Ecto neural progenitor cell (in vitro differentiated cells): Measurements from ENCODE around the gene SALL1.

Experiments used
- DNase-seq: peaks from one replicate; pipeline ENCODE4 v3.0.0-alpha.2; 2018; ENCODE audit warnings: low spot score

Gene SALL1

DNA sequence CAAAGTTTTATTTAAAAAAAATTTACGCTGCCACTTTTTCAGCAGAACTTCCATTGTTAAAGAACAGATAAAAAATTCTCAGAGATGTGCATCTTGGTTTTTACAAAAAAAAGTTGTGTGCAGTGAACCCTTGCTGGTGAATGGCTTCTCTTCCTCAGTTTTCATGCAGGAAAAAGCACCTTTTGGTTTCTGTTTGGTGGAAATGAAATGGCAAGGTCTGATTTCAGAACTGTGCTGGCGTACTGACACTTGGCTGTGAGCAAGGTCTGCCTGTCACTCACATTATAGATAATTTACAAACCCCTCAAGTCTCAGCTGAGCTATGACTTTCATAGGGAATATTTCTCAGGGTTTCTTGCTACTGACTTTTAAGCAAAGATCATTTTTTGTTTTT is 5.7 kb upstream of the SALL1 start:
- DNase-seq, result no peak

DNA sequence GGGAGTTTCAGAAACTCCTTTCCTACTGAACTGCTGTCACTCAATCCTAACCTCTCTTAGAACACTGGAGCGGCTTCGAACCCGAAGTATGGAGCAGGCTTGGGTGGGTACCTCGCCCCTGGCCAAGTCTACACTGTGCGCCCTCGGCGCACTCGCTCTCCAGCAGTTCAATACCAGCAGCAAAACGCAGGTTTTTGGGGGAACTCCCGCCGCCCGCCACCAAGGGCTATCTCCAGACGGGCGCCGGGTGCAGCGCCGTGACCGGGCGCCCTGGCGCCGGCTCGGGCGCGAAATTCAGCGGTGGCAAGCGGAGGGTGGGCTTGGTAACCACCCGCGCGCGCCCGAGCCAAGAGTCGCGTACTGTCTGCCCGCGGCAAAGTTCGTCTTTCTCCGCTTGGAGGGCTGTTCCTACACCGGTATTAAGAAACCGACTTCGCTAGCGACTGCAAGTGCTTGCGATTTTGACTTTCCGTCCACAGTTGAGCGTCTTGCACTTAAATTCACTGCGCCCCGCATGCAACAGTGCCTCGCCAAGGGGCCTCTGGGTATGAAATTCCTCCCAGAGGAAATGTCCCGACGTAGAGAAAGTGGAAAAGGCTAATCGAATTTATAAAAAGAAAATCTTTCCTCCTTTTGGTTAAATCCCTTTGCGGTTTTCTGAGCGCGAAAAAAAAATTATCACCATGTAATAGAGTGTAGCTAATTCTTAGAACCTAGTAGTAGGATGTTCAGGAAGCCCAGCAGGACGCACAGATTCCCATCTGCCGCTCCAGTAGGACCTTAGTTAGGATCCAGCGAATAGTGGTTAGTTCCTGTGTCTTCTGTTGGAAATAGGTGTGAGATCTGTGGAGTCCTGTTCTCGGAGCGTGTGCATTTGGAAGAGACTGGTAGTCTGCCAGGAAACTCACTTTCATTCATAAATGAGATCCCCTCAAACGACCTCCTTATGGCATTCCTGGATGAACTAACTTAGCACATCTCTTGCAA is 5.0 kb upstream of the SALL1 start:
- DNase-seq, result peak; percentile 67

DNA sequence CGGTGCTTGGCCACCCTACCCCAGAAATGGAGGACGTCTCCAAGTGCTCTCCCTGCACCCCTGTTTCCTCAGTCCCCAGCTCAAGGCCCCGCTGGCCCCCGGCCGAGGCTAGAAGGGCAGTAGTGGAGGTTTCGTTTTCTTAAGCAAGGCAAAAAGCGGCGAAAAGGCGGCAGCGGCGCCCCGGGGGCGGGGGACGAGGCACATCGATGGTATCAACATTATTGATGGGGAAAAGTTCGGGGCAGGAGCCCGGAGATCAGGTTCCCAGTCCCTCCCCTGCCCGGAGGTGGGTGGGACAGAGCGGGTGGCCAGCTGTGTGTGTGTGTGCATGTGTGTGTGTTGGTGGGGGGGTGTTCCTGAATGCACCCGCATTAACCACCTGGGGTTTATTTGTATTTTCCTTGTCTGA is 4.1 kb upstream of the SALL1 start:
- peak; percentile 65 for DNase-seq

DNA sequence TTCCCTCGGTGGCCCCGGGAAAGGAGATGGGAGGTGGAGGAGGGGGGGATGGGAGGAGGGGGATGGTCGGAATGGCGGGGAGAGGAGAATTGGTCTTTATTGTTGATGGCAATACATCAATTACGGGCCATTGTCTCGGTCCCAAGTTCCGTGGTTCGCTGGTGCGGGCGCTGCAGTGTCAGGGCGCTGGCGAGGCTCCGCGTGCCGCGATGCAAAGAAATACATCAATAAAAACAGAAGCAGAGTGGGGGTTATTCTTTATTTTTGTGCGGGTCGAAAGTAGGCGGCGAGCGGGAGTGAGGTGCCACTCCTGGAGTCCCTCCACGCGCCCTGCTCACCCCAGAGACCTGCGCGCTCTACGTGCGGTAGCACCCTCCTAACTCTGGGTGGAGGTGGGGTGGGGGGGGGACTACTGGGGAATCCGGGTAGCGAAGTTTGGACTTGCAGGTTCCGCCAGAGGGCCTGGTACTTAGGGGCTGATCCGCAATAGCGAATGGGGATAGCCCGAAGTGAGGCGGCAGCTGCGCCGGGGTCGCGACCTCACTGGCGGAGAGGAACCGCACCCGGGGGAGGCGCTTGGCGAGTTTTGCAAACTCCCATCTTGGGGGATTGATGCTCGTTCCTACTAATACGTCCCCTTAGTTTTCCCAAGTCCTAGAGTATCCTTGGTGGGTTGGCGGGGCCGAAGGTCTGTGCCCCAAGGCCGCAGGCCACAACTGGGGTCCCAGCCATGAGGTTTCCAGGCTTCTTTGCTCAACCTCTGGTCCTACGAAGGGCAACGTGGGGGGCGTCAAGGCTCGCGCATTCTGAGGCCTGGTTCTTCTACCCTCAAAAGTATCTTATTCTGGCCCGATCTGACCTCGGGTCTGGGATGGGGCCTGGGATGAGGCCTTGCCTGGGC is 3.5 kb upstream of the SALL1 start:
- peak; percentile 79 for DNase-seq

DNA sequence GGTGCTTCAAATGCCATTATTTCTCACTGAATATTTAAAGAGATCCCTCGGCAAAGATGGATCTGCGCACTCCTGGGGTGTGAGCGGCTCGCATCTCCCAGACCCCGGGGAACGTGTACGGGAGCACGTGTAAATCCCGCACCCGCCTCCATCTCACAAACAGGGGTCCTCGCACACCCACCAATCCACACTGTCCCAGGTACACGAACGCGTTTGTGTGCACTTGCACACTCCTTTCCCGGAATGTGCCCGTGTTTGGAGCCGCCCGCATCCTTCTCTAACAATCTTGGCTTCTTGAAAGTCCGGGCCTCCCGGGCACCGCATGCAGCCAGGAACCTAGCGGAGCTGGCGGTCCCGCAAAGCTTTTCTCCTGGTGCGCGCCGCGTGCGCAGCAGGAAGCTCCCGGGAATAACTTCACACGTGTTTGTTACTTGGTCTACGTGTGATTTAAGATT is 2.5 kb upstream of the SALL1 start:
- peak; percentile 66 for DNase-seq

DNA sequence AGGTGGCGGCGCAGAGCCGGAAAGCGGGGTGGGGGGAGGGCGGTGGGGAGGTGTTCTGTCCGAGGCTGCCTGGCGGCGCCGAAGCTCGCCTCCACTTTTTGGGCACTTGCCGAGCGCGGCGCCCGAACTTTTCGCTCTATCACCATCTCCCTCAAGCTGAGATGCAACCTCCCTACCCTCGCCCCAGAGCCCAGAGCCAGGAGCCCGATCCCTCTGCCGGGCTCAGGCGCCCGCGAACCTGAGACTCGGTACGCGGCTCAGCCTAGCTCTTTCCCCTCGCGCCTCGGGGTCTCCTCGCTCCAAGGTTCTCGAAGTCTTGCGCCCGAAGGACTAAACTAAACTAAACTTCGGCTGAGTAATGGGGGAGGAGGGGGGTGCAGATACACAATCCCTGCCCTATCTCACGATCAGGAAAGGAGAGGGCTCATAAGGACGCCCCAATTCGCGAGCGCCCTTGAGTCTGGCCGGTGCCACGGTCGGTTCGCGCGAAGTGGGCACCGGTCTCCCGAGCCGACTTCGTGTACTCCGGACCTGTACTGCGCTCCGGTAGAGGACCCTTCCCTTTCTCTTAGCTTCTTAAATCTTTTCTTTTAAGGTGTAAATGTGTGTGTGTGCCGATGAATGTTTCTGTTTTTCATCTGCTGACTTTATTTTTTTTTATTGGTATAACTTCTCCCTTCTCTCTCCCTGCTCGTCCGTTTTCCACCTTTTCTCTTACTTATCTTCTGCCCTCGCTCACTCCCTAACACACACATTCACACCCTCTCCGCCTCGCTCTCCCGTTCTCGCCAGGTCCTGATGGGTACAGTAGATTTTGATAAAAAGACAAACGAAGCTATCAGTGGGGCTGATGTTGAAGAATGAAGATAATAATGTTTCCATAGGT is 1.9 kb upstream of the SALL1 start:
- DNase-seq, result no peak

DNA sequence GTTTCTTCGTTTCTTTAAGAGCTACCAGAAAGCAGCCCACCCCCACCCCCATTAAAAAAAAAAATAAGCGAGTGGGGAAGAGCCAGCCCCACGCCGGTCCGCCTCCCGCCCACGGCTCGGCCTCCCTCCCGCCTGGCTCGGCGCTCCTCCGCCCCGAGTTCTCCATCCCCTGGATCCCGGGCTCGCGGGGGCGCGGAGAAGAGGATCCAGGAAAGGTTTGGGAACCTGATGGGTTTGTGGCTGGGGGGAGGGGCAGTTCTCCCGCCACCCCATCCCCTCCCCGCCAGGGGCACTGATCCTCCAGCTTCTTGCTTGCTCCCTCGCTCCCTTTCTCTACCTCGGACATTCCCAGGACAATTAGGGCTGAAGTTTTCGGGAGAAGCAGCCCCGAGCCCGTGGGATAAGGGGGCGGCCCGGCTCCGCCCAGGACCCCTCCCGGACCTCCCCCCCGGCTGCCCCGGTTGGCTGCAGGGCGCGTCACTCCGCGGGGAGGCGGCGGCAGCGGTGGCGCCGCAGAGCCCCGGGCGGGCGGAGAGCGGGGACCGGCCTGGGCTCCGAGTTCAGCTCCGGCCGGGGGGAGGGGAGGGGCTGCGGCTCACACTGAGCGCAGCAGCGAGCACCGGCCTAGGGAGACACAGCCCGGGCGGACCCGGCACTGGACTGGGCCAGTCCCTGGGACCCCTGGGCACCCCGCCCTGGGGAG is 1.0 kb upstream of the SALL1 start:
- peak; percentile 94 for DNase-seq

DNA sequence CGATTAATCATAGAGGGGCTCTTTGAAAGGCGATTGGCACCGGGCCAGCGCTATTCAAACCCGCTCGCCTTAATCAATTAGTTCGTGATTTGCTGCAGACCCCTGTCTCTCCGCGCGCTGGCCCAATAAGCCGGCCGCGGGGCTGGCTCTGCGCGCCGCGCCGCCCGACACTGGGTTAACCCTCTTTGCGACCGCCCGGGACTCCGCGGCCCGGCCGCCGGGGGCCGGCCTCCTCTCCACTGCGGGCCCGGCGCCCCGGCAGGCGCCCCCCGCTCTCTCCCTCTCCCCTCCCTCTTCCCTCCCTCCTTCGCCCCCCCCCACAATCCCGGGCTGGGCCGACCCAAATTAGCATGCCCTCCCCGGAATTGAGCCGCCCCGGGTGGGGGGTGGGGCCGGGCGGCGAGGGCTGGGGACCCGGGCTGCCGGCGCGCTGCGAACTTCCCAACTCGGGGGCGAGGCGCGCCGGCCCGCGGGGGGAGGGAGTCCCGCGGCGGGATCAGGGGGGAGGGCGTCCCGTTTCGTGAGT is 428 bp upstream of the SALL1 start:
- peak; percentile 92 for DNase-seq

DNA sequence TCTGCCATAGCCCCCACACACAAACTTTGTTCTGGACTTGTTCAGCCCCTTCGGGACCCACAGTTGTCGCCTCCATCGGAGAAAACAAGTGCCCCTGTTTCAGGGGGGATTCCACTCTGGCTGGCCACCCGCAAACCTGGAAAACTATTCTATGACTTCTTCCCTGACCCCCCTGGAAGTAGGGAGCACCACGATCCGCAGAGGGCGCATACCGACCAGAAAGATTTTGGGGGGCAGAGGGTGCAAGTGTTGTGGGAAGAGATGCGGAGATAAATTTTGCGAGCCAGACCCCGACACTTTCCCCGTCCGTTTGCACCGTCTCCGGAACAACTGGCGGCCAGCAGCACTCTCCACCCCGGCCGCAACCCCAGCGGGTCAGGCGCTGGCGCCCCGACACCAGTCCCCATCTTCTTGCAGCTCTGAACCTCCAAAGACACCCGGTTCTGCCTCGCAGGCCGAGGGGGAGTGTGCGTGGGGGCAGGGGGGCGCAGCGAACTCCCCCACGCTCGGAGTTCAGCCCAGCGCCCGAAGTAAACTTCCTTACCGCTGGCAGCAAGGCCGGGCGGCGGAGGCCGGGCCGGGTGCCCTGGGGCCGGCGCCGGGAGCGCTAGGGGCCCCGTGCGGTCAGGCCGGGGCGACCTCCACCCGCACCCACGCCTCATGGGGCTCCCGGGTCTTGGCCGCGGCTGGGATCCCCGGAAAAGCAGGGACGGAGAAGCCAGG is 744 bp downstream of the SALL1 start:
- DNase-seq, result peak; percentile 65

DNA sequence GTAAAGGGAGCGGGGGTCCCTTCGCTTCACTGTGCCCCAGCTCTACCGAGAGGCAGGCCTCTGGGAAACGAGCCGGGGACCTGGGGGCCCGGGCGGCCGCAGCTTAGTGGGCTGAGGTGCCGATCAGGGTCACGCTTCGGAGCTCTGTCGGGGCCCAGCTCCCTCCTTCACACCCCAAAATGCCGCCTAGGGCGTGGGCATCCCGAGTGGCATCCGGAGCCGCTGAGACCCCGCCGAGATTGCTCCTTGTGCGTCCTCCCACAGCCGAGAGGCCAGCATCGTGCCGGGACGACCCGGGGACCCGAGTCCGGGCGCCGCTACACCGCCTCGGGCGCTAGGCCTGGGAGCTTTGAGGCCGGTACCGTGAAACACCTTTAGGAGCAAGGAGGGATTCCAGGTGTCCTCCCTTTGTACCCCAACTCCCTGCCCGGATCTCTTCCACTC is 1.3 kb downstream of the SALL1 start:
- DNase-seq, result no peak

DNA sequence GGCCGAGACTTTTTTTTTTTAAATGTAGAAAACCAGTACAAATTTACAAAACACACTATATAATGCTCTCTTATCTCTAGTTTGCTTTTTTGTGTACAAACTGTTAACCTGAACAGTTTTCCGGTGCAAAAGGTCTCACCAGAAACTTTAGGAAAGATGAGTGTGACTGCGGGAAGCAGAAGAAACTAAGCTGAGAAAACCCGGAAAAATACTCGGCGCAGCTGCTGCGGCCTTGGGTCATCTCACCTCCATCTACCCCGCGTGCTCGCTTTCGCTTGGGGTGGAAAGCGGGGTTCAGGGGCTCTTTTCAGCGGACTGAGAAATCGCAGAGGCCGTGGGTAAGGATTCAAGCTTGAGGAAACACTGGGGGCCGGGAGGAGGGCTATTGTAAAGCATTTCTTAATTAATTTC is 1.8 kb downstream of the SALL1 start:
- no peak for DNase-seq

DNA sequence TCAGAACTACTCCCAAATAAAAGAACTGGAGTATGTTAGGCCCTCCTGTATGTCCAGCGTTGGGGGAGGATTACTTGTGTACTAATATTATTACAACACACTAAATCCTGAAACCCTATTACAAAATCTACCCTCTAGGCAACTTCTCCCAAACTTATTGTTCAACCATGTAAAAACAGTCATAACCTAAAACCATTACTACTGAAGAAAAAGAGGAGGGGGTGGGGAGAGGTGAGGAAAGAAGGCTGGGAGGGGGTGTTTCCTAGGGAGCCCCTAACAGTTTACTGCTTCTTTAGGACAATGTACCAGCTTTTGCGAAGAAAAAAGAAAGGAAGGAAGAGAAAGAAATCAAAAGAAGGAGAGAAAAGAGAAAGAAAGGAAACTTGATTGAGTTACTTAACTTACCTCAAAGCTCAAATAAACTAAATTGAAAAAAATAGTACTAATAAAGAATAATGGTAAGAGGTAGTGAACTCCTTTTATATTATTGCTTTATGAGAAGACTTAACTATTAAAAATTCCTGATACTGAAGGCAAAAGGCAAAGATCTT is 2.3 kb downstream of the SALL1 start:
- no peak for DNase-seq

DNA sequence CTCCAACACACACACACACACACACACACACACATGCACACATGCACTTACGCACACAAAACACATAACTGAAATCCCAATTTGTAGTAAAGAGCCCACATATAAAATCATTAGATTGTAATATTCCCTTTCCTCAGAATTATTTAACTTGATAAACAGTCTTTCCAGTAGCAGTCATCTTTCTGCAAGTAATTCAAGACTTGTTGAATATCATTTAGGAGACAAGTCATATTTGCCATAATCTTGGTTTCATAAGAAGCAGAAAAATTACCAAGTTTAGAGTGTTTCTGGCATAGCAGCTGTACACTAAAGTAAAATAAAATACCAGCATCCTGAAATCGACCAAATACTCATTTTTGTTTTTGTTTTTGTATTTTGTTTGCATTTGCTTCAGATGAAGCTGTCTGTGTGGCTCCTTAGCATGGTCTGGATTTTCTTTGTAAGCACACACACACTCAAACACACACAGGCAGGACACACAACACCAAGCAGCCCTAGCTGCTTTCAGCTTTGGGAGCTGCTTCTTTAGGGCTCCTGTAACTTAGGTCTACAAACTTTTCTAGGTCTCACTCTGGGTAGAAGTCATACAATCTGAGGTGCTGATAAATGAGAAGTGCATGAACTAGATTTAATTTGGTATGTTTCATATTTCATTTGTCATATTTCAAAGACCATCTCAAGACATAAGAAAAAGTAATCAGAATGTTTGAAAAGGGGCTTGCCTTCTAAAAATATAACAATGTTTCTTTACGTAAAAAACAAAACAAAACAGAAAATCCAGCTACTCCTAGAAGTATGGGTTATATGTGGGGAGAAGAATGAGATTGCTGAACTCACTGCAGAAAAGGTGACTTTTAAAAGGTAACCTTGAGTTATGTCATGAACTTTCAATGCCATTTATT is 3.0 kb downstream of the SALL1 start:
- DNase-seq, result no peak

DNA sequence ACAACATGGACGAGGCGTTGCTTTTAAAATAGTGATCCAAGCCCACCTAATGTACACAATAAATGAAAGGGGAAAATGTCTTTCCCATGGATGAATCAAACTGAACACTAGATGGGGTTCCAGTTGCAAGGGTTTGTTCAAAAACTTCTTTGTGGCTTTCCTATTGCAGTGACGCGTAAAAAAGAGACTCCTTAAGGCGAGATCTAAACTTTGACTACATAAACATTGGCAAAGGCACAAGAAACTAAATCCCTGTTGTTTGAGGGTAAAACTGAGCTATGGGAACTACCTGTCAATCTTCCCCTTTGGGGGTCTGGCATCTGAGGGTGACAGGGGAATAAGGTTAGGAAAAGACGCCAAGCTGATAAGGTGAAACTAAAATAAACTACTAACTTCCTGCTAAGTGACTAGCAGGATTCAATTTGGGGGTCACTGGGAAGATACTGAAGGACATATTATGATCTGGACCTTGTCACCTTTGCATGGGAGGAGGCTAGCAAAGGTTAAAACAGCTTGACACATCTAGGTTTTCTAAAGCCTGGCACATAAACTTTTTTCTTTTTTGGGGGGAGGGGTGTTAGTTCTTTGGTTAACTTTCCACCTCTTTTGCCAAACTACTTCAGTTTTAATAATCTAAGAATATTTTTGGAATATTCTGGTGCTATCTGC is 4.7 kb downstream of the SALL1 start:
- DNase-seq, result no peak

DNA sequence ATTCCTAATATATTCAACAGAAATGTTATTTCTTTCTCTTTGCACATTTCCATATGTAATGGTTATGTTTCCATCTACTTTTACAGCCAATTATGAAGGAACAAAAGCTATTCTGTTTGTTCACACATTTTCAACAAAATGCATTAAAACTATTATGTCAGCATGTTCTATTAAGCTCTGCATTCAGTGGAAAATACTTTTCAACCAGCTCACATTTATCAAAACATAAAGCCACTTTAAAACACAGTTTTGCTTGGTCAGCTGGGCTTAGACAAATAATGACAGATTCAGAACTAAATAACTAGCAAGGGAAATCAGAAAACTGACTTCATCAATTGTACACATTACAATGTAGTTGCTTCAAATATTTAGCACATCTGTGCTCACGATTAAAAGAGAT is 6.9 kb downstream of the SALL1 start:
- no peak for DNase-seq

DNA sequence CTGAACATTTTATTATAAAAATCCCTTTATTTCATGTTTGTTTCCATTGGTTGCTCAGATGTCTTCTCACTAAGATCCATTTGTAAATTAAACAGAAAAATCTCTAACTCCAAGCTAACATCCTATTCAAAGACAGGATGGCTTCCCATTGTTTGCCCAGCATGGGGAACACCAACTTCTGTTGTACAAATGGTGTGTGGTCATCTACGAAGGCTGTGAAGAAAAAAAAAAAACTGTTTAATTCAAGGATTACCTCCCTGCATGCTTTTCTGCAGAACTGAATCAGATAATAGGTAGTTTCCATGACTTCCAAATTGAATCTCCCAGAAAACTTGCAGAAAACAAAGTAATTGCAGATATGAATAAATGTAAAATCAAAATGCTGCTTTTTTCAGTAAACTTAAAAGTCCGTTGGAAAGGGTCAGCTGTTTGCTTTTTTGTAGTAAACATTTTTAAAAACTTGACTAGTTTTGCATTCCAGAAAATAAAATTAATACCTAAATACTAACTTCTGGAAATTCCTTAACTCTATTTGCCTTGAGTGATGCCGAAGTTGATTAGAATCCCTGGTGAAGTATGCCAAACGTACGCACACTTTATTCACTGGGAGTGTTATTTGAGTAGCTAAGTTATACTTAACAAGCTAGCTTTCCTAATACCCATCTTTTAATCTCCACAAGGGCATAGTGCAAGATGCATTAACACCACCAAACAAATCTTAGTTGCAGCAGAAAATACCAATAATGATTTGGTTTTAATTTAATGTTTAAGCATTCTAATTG is 7.7 kb downstream of the SALL1 start:
- no peak for DNase-seq

DNA sequence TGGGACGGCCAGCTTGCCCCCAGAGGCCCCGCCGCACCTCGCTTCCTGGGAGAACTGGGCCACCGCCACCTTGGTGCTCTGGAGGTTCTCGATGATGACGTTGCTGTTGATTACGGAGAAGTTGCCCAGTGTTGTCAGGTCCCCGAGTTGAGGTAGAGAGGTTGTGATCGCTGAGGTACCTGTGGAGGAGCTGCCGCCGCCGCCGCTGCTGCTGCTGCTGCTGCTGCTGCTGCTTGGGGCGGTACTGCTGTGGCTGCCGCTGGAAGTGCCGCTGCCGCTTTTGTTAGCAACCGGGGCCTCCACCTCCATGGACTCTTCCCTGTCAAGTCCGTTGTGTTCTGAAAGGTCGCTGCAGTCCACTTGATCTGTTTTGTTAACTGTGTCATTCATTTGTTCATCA is 9.5 kb downstream of the SALL1 start:
- no peak for DNase-seq
